H1 (cell line): ENCODE measurements around the gene PAK2. TPM values are rescaled to one million over a fixed set of nuclear protein-coding genes. Genes with fewer than 3 reads are reported as not detected.

ENCODE experiments used
- CTCF ChIA-PET: fragments of 300-600 bp; sonication (Branson Sonifier 250); formaldehyde crosslinking; loops from one replicate; lab custom pipeline; 2021; ENCODE audit not compliant: partially characterized antibody; lab: Charles Lee
- POLR2A ChIA-PET: fragments of 300-600 bp; sonication (Branson Sonifier 250); formaldehyde crosslinking; loops from one replicate; lab custom pipeline; 2021; ENCODE audit warnings: inconsistent platforms; ENCODE audit not compliant: partially characterized antibody; lab: Charles Lee
- DNase-seq, 2 experiments: peaks; one replicate each; pipeline versions ENCODE4 v3.0.0 to v3.0.0-alpha.2; 2010 to 2022; ENCODE audit warnings: low spot score in 2 of 2, low read depth in 1 of 2, mixed read lengths in 1 of 2
- FAIRE-seq: peaks from 2 replicates; lab custom pipeline; 2011; peaks lifted over from hg19 to GRCh38; lab: Jason Lieb, UNC
- H2AFZ ChIP-seq: 2 replicates; pipeline ENCODE4 v1.8.1; 2012; ENCODE audit warnings: low read length, inconsistent platforms
- H2AK5ac ChIP-seq: 2 replicates; pipeline ENCODE4 v1.6.1; 2013; ENCODE audit warnings: low read depth, low read length
- H2BK120ac ChIP-seq: replicated peaks from 2 replicates; pipeline ENCODE3; 2013; ENCODE audit warnings: low read depth, low read length, inconsistent platforms
- H2BK12ac ChIP-seq: 2 replicates; pipeline ENCODE4 v1.6.1; 2013; ENCODE audit warnings: low read depth, low read length
- H2BK15ac ChIP-seq: 2 replicates; pipeline ENCODE4 v1.6.1; 2013; ENCODE audit warnings: low read length
- H2BK20ac ChIP-seq: 2 replicates; pipeline ENCODE4 v1.6.1; 2013; ENCODE audit warnings: low read length
- H2BK5ac ChIP-seq: 2 replicates; pipeline ENCODE4 v1.6.1; 2013; ENCODE audit warnings: low read depth, low read length
- H3K14ac ChIP-seq: 2 replicates; pipeline ENCODE4 v1.6.1; 2013; ENCODE audit warnings: inconsistent platforms; ENCODE audit not compliant: insufficient read length
- H3K18ac ChIP-seq: 2 replicates; pipeline ENCODE4 v1.6.1; 2013; ENCODE audit warnings: low read length; ENCODE audit errors: extremely low read depth
- H3K23ac ChIP-seq: 2 replicates; pipeline ENCODE4 v1.6.1; 2013; ENCODE audit warnings: inconsistent platforms; ENCODE audit not compliant: insufficient read length
- H3K23me2 ChIP-seq: 2 replicates; pipeline ENCODE4 v1.6.1; 2013; ENCODE audit warnings: low read depth, low read length
- H3K27ac ChIP-seq: 2 replicates; pipeline ENCODE4 v1.6.1; 2011; ENCODE audit warnings: low read depth, low read length, inconsistent platforms
- H3K27me3 ChIP-seq, 4 experiments: replicated peaks in 1 of 4; 1 replicate in 1 of 4; 2 replicates in 3 of 4; pipeline versions ENCODE4 v1.6.1 to v1.8.1; 2011 to 2013; ENCODE audit warnings: low read length in 3 of 4, mild to moderate bottlenecking in 3 of 4, inconsistent platforms in 2 of 4, mixed read lengths in 2 of 4, moderate library complexity in 1 of 4; ENCODE audit not compliant: control insufficient read depth in 3 of 4, insufficient read depth in 3 of 4; ENCODE audit errors: extremely low read depth in 1 of 4
- H3K36me3 ChIP-seq, 4 experiments: 2 replicates each; pipeline versions ENCODE4 v1.6.1 to v1.8.1; 2011 to 2013; ENCODE audit warnings: mild to moderate bottlenecking in 4 of 4, low read length in 3 of 4, moderate library complexity in 2 of 4, control low read depth in 1 of 4, inconsistent platforms in 1 of 4; ENCODE audit not compliant: insufficient read depth in 4 of 4, control insufficient read depth in 2 of 4
- H3K4ac ChIP-seq: replicated peaks from 2 replicates; pipeline ENCODE3; 2013; ENCODE audit warnings: low read length, low read depth, mixed read lengths, inconsistent platforms; ENCODE audit not compliant: insufficient read length
- H3K4me1 ChIP-seq, 4 experiments: replicated peaks in 1 of 4; 1 replicate in 1 of 4; 2 replicates in 3 of 4; pipeline versions ENCODE4 v1.6.1 to v1.8.1; 2011 to 2013; ENCODE audit warnings: low read length in 3 of 4, inconsistent platforms in 2 of 4, mixed read lengths in 1 of 4; ENCODE audit not compliant: insufficient read depth in 4 of 4, control insufficient read depth in 3 of 4
- H3K4me2 ChIP-seq, 2 experiments: 2 replicates each; pipeline versions ENCODE4 v1.6.1 to v1.8.1; 2011 to 2013; ENCODE audit warnings: low read depth in 2 of 2, low read length in 2 of 2, control low read depth in 1 of 2, inconsistent platforms in 1 of 2, mild to moderate bottlenecking in 1 of 2; ENCODE audit not compliant: insufficient read depth in 1 of 2
- H3K4me3 ChIP-seq, 4 experiments: fragments of 200-600, 300-600 bp in 1 of 4; sonication (generic), shearing (Covaris generic), sonication (Bioruptor Twin) in 1 of 4; 2 replicates each; pipeline versions ENCODE4 v1.5.1 to v1.8.1; 2011 to 2016; ENCODE audit warnings: low read length in 4 of 4, low read depth in 3 of 4, control low read depth in 2 of 4, inconsistent platforms in 2 of 4, mild to moderate bottlenecking in 2 of 4, mixed read lengths in 1 of 4, moderate library complexity in 1 of 4; ENCODE audit not compliant: insufficient read depth in 2 of 4; ENCODE audit errors: extremely low read depth in 1 of 4
- H3K56ac ChIP-seq: replicated peaks from 2 replicates; pipeline ENCODE3; 2013; ENCODE audit warnings: low read depth, mild to moderate bottlenecking, mixed read lengths, low read length, inconsistent platforms; ENCODE audit not compliant: insufficient read length
- H3K79me1 ChIP-seq: 2 replicates; pipeline ENCODE4 v1.6.1; 2013; ENCODE audit warnings: low read depth, low read length, control low read depth
- H3K79me2 ChIP-seq, 2 experiments: 2 replicates each; pipeline versions ENCODE4 v1.6.1 to v1.8.1; 2012 to 2013; ENCODE audit warnings: low read length in 2 of 2, mild to moderate bottlenecking in 2 of 2, inconsistent platforms in 1 of 2; ENCODE audit not compliant: insufficient read depth in 2 of 2, control insufficient read depth in 1 of 2
- H3K9ac ChIP-seq, 4 experiments: replicated peaks in 1 of 4; 1 replicate in 1 of 4; 2 replicates in 3 of 4; pipeline versions ENCODE4 v1.6.1 to v1.8.1; 2011 to 2013; ENCODE audit warnings: low read depth in 3 of 4, low read length in 3 of 4, control low read depth in 2 of 4, mild to moderate bottlenecking in 2 of 4, moderate library complexity in 2 of 4, inconsistent platforms in 1 of 4; ENCODE audit errors: extremely low read depth in 1 of 4
- H3K9me3 ChIP-seq, 2 experiments: 2 replicates each; pipeline versions ENCODE4 v1.6.1 to v1.8.1; 2012 to 2013; ENCODE audit warnings: mild to moderate bottlenecking in 2 of 2, moderate library complexity in 2 of 2, control low read depth in 1 of 2, inconsistent platforms in 1 of 2, low read depth in 1 of 2, low read length in 1 of 2, mixed read lengths in 1 of 2; ENCODE audit not compliant: insufficient read depth in 2 of 2
- H4K20me1 ChIP-seq, 2 experiments: replicated peaks in 1 of 2; 2 replicates each; pipeline versions ENCODE3 to v1.8.1; 2011 to 2013; ENCODE audit warnings: inconsistent platforms in 2 of 2, low read length in 2 of 2, mild to moderate bottlenecking in 1 of 2; ENCODE audit not compliant: insufficient read depth in 2 of 2, control insufficient read depth in 1 of 2
- H4K5ac ChIP-seq: 2 replicates; pipeline ENCODE4 v1.6.1; 2013; ENCODE audit warnings: low read length, low read depth, mixed read lengths, inconsistent platforms; ENCODE audit not compliant: insufficient read length
- H4K8ac ChIP-seq: 2 replicates; pipeline ENCODE4 v1.8.0; 2013; ENCODE audit warnings: mild to moderate bottlenecking, moderate library complexity, low read length, inconsistent platforms; ENCODE audit not compliant: insufficient read depth; ENCODE audit errors: extremely low read depth
- H4K91ac ChIP-seq: replicated peaks from 2 replicates; pipeline ENCODE3; 2013; ENCODE audit warnings: low read length, mixed read lengths, inconsistent platforms; ENCODE audit not compliant: insufficient read length
- EZH2 ChIP-seq: fragments of 200-600 bp; sonication (generic); IDR thresholded peaks from 2 replicates; pipeline ENCODE4 v1.7.1; 2012; ENCODE audit warnings: low read depth, mild to moderate bottlenecking, moderate library complexity, low read length, inconsistent platforms; ENCODE audit not compliant: severe bottlenecking
- KDM5A ChIP-seq: fragments of 200-600 bp; IDR thresholded peaks from 2 replicates; pipeline ENCODE4 v1.7.1; 2012; ENCODE audit warnings: mild to moderate bottlenecking, low read length, inconsistent platforms, mixed read lengths
- RNF2 ChIP-seq: fragments of 200-900, 300-1000 bp; sonication (generic); IDR thresholded peaks from 2 replicates; pipeline ENCODE4 v1.7.1; 2016; ENCODE audit warnings: borderline replicate concordance, low read depth, mild to moderate bottlenecking, antibody characterized with exemption, low read length; ENCODE audit not compliant: poor library complexity, severe bottlenecking; ENCODE audit errors: missing control alignments
- SP1 ChIP-seq: IDR thresholded peaks from 2 replicates; pipeline ENCODE4 v1.6.1; 2011; ENCODE audit warnings: low read depth, low read length
- WGBS, 2 experiments: shearing (Covaris generic) in 1 of 2; methylation state at CpG; one replicate each; pipeline versions ENCODE4 v1.1.6 to v1.1.7; 2013 to 2015; ENCODE audit warnings: low lambda C conversion rate in 2 of 2, mixed read lengths in 2 of 2, inconsistent platforms in 1 of 2, low coverage in 1 of 2, missing lambda C conversion rate in 1 of 2; ENCODE audit not compliant: insufficient replicate concordance in 2 of 2, insufficient coverage in 1 of 2, insufficient read length in 1 of 2; ENCODE audit errors: extremely low coverage in 1 of 2, missing lambda C conversion rate in 1 of 2; 5-methylcytosine and 5-hydroxymethylcytosine counted together
- polyA plus RNA-seq, 7 experiments: library from polyadenylated mRNA; depleted of rRNA in 3 of 7; stranded (reverse) in 5 of 7; unstranded in 2 of 7; fragments of >200 nt in 5 of 7; fragments of 200-250 nt in 2 of 7; gene quantifications; 1 replicate in 5 of 7; 2 replicates in 1 of 7; 4 replicates in 1 of 7; pipeline versions ENCODE4 v1.2.1 to v1.2.3, GENCODE V29; 2011 to 2013; ENCODE audit warnings: missing spikeins in 2 of 7, mixed read lengths in 2 of 7
- total RNA-seq: library from RNA; stranded (reverse); fragmentation: NEBNext Ultra II Directional; extraction: Animal tissue kit (Norgen Biotek cat#: 25700); gene quantifications from 2 replicates; pipeline ENCODE4 v1.2.1, GENCODE V29; 2021

The PAK2 gene
- total and polyA plus RNA-seq, 2 of the 8 experiments (the other 6 are each of a cell fraction or from before 2014, with no cell fraction given) = 13.1 to 60.5 TPM

- Histone ChIP-seq H3K27me3 (no peaks in the 10 kb centered on the region), H2AK5ac (no peak overlapping the region), H3K79me1 (peaks cover 4% of the 10 kb centered on the region; the same call in 1 of the 2 replicates), H3K14ac (no peak overlapping the region), H3K23me2 (0 out of 2 replicates have a peak, but pooled peaks cover 3% of the 10 kb centered on the region), H2AFZ (no peak overlapping the region), H3K36me3 (peaks cover 0 to 33% (median 12%) of the 10 kb centered on the region in 4 experiments; a peak in 3 of 8 replicates), H3K4me2 (no peak overlapping the region), H3K56ac (no peak overlapping the region), H3K4me3 (no peak overlapping the region), H4K8ac (no peak overlapping the region), H3K23ac (no peak overlapping the region), H2BK5ac (no peak overlapping the region), H3K9ac (no peak overlapping the region), H2BK15ac (no peak overlapping the region), H3K18ac (no peak overlapping the region), H3K4me1 (peaks cover 0 to 8% (median 4%) of the 10 kb centered on the region in 4 experiments; a peak in 5 of 7 replicates), H4K20me1 (no peaks in the 10 kb centered on the region), H2BK12ac (no peak overlapping the region), H3K9me3 (peaks cover 16 to 18% of the 10 kb centered on the region in 2 experiments), H4K91ac (no peak overlapping the region), H3K79me2 (peaks cover 0 to 69% of the 10 kb centered on the region in 2 experiments; a peak in 3 of 4 replicates), H2BK20ac (no peak overlapping the region), H3K4ac (no peak overlapping the region), H4K5ac (no peak overlapping the region), H3K27ac (no peak overlapping the region), H2BK120ac (no peak overlapping the region)
- WGBS, 2 experiments = 95% methylated on average over 6 of the region's 6 CpGs; no CpG with 5 or more reads in 1 of the 2 experiments
- DNase-seq = no peak
- ChIA-PET CTCF (no interaction called here), POLR2A (no interaction called here)
- TF ChIP-seq RNF2 (no peak), EZH2 (no peak), KDM5A (no peak), SP1 (no peak)
- FAIRE-seq = no peak
Measured at GRCh38 chr3:196789885-196790359, 50.3 kb downstream of the PAK2 start.
